Myocyte (in vitro differentiated cells): ENCODE results near the gene SRM. TPM values are rescaled to one million over a fixed set of nuclear protein-coding genes. Genes with fewer than 3 reads are reported as not detected.
"Not testable (repeated sequence)": the region's sequence is repeated elsewhere in the genome, so short reads cannot be mapped to it uniquely, and the experiment has no call there.

Source experiments
- DNase-seq: peaks from one replicate; pipeline ENCODE4 v3.0.0-alpha.2; 2012; ENCODE audit warnings: low read depth
- total RNA-seq: library from RNA; depleted of rRNA; stranded (reverse); fragments of >200 nt; gene quantifications from 2 replicates; pipeline ENCODE4 v1.2.3, GENCODE V29; 2014

Gene SRM
- total RNA-seq, 1 donor from 2014 or later = 52.1 TPM

- no peak for DNase-seq
Measured at GRCh38 chr1:11045428-11046269, 14.2 kb downstream of the SRM start.

GRCh38 chr1:11044849-11045427, 14.9 kb downstream of the SRM start:
- DNase-seq = no peak

GRCh38 chr1:11044086-11044848, 15.6 kb downstream of the SRM start:
- DNase-seq = no peak

- DNase-seq = no peak
Measured at GRCh38 chr1:11042995-11043874, 16.6 kb downstream of the SRM start.

DNA sequence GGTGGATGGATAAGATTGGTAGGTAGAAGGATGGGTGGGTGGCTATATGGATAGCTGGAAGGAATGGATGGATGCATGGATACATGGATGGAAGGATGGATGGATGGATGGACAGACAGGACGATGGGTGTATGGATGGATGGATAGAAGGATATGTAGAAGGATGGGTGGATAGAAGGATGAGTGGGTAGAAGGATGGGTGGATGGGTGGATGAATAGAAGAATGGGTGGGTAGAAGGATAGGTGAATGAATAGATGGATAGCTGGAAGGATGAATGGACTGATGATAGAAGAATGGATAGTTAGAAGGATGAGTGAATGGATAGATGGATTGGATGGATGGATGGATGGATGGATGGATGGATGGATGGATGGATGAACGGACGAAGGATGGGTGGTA, 17.8 kb downstream of the SRM start:
- no peak for DNase-seq

GRCh38 chr1:11041048-11041447, 18.8 kb downstream of the SRM start:
- DNase-seq = no peak

GRCh38 chr1:11040105-11040429, 19.8 kb downstream of the SRM start:
- not testable (repeated sequence) for DNase-seq

- no peak for DNase-seq
Measured at GRCh38 chr1:11039351-11040104, 20.3 kb downstream of the SRM start.

DNA sequence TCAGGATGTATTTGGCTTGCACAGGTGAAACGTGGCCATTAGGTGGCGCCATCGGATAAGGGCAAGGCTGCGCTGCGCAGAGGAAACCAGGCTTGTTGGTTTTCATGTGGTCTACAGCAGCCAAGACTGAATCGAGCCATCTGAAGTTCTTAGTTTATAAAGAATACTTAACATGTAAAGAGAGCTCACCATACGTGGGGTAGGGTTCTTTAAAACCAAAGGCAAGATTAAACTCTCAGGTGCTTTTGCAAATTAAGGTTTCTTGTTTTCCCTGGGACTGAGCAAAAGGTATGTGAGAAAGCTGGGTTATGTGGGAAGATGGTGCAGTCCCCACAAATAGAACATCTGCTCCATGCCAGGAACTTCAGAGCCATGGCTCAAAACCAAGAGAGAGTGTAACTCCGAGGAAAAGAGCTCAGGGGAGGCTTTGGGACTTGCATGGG, 22.1 kb downstream of the SRM start:
- DNase-seq = peak; percentile 89

- not testable (repeated sequence) for DNase-seq
Measured at GRCh38 chr1:11037019-11037739, 22.6 kb downstream of the SRM start.

- DNase-seq = no peak
Measured at GRCh38 chr1:11031624-11032262, 28.1 kb downstream of the SRM start.

- no peak for DNase-seq
Measured at GRCh38 chr1:11030865-11031264, 29.0 kb downstream of the SRM start.

GRCh38 chr1:11028018-11028417, 31.8 kb downstream of the SRM start:
- DNase-seq = no peak

DNA sequence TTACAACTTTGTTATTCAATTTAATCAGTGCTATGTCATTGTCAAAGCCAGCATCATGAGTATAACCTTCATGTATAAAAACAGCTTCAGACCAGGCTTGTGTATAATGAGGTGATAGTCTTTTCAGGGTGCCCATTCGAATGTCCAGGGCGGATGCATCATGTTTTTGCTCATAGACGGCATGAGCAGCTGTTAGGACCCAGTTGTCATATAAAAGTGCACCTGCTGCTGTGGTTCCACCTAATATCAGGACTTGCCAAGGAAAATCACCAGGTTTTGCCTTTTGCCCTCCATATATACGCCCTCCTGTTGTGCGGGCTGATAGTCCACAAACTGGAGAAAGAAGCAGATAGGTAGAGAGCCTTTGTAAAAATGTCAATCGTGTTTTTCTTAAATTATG, 32.5 kb downstream of the SRM start:
- peak; percentile 83 for DNase-seq

DNA sequence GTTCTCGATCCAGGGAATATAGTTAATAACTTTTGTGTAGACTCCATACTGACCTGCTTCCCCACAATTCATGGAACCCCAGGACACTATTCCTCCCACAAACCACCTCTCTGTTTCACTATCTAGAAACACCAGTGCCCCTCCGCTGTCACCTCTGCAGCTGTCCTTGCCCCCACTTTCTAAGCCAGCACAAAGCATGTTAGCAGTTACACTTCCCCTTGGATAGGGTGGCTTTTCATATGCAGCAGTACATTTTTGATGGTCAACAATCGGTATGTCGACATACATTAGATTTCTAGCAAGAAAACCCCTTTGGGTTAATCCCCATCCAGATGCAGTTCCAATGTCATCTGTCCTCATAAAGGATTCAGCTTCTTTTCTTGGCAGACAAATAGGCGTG, 32.9 kb downstream of the SRM start:
- DNase-seq = peak; percentile 19

DNA sequence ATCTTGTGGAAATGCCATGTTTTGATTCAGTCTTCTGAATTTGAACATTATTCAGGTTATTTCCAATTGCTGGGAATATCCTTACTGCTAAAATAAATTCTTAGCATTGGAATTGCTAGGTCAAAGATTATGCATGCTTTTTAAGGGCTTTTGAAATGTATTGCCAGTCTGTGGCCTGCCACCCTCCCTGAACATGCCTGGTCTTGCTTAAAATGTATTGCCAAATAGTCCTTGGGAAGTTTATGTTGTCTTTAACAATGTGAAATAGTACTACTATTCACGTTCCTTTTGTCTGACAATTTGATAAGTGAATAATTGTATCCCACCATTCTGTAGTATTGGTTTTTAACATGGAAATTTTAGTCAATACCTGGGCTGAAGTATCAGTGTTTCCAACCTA, 33.8 kb downstream of the SRM start:
- DNase-seq = no peak

DNA sequence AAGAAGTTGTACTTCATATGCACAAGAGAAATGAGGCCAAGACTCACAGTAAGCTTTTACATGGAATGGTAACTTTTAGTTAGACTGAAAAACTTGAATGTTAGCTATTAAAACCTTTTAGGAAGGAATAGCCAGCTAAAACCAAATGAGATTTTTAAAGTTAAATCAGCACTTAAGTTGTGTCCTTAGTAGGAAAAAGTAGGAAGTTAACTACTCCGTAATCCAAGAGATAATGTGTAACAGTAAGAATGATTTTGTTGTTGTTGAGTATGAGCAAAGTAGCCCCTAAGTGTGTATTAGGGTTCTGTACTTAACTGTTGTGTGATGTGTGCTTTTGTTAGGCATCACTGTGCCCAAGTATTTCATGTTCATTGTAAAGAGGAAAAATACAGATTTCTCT, 34.2 kb downstream of the SRM start:
- DNase-seq = no peak

DNA sequence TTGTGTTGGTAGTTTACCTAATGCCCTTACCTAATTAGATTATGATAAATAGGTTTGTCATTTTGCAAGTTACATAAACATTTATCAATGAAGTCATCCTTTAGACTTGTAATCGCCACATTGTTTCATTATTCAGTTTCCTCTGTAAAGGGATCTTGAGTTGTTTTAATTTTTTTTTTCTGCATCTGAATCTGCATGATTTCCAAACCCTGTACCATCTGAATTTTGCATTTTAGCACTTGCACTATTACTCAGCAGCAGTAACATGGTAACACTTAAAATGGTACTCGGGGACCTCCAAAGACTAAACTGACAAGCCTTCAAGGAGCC, 35.0 kb downstream of the SRM start:
- DNase-seq = no peak

GRCh38 chr1:11024154-11024873, 35.5 kb downstream of the SRM start:
- DNase-seq = no peak
